HCT116 (cell line): ENCODE results near the gene P2RX6. TPM values are rescaled to one million over a fixed set of nuclear protein-coding genes. Genes with fewer than 3 reads are reported as not detected.

Experiments
- ATAC-seq: fragments of 200-7000 bp; cut with Tn5 transposase; 2 replicates; pipeline ENCODE4 v1.9.1; 2020; ENCODE audit warnings: mild to moderate bottlenecking, moderate library complexity
- BruUV-seq: library from RNA; stranded (reverse); fragments of 400-500 nt; replicated peaks from 2 replicates; lab custom pipeline; 2021; lab: Mats Ljungman, UMichigan
- CTCF ChIA-PET: fragments of 300-600 bp; sonication (Branson Sonifier 250); formaldehyde crosslinking; loops from one replicate; lab custom pipeline; 2021; ENCODE audit warnings: antibody characterized with exemption; lab: Charles Lee
- POLR2A ChIA-PET: fragments of 300-600, 350-600 bp; sonication (Branson Sonifier 250); formaldehyde crosslinking; loops from one replicate; lab custom pipeline; 2021; ENCODE audit warnings: antibody characterized with exemption; lab: Charles Lee
- RAD21 ChIA-PET, 2 experiments: fragments of 300-600 bp; sonication (Branson Sonifier 250); formaldehyde crosslinking; loops; one replicate each; lab custom pipeline; 2023; ENCODE audit warnings: low total read pairs in 2 of 2; ENCODE audit not compliant: uncharacterized antibody in 2 of 2, unreplicated experiment in 2 of 2, low non-redundant PET in 1 of 2; lab: Charles Lee
- DNase-seq: peaks from one replicate; pipeline ENCODE4 v3.0.0-alpha.2; 2010; ENCODE audit warnings: low read depth, low spot score
- H2AFZ ChIP-seq: fragments of 200-600 bp; shearing (Covaris generic), sonication (generic); 2 replicates; pipeline ENCODE4 v1.6.1; 2017; ENCODE audit warnings: low read depth, mixed run types, mixed read lengths, antibody characterized with exemption, low read length; ENCODE audit not compliant: poor library complexity, severe bottlenecking
- H3K27ac ChIP-seq: 2 replicates; pipeline ENCODE4 v1.5.1; 2012; ENCODE audit warnings: low read depth, low read length
- H3K27me3 ChIP-seq: fragments of 200-600 bp; sonication (generic); 2 replicates; pipeline ENCODE4 v1.6.1; 2016; ENCODE audit warnings: mixed run types, low read length, mixed read lengths; ENCODE audit not compliant: insufficient read depth
- H3K36me3 ChIP-seq, 2 experiments: fragments of 200-500 bp in 1 of 2; fragments of 200-600 bp in 1 of 2; sonication (Bioruptor generic) in 1 of 2; sonication (generic) in 1 of 2; 2 replicates each; pipeline versions ENCODE4 v1.5.1 to v1.6.1; 2014 to 2016; ENCODE audit warnings: low read length in 2 of 2, inconsistent platforms in 1 of 2, mixed read lengths in 1 of 2, mixed run types in 1 of 2; ENCODE audit not compliant: insufficient read depth in 2 of 2, control insufficient read depth in 1 of 2
- H3K4me1 ChIP-seq, 2 experiments: fragments of 200-600 bp in 1 of 2; sonication (generic) in 1 of 2; 2 replicates each; pipeline versions ENCODE4 v1.5.1 to v1.6.1; 2012 to 2017; ENCODE audit warnings: low read length in 2 of 2, inconsistent platforms in 1 of 2, mild to moderate bottlenecking in 1 of 2, mixed read lengths in 1 of 2, mixed run types in 1 of 2, moderate library complexity in 1 of 2; ENCODE audit not compliant: insufficient read depth in 2 of 2, control insufficient read depth in 1 of 2
- H3K4me2 ChIP-seq: fragments of 200-600 bp; sonication (generic); 2 replicates; pipeline ENCODE4 v1.6.1; 2017; ENCODE audit warnings: mixed run types, low read length, mixed read lengths
- H3K4me3 ChIP-seq, 2 experiments: fragments of 200-600 bp in 1 of 2; sonication (generic) in 1 of 2; replicated peaks in 1 of 2; 2 replicates each; pipeline ENCODE4 v1.5.1; 2011 to 2016; ENCODE audit warnings: low read length in 2 of 2, control low read depth in 1 of 2, low read depth in 1 of 2, mild to moderate bottlenecking in 1 of 2, mixed read lengths in 1 of 2, mixed run types in 1 of 2
- H3K79me2 ChIP-seq: fragments of 200-600 bp; sonication (generic); 2 replicates; pipeline ENCODE4 v1.6.1; 2017; ENCODE audit warnings: mild to moderate bottlenecking, mixed run types, low read length, moderate library complexity, mixed read lengths; ENCODE audit not compliant: insufficient read depth
- H3K9ac ChIP-seq: fragments of 200-600 bp; sonication (generic); 2 replicates; pipeline ENCODE4 v1.6.1; 2016; ENCODE audit warnings: low read length, mixed read lengths
- H3K9me2 ChIP-seq: fragments of 200-600 bp; sonication (generic), shearing (Covaris generic); 2 replicates; pipeline ENCODE4 v1.6.1; 2017; ENCODE audit warnings: mixed run types, mild to moderate bottlenecking, moderate library complexity; ENCODE audit not compliant: insufficient read depth
- H3K9me3 ChIP-seq, 2 experiments: fragments of 200-500 bp in 1 of 2; fragments of 200-600 bp in 1 of 2; sonication (Bioruptor generic) in 1 of 2; sonication (generic) in 1 of 2; 2 replicates each; pipeline ENCODE4 v1.6.1; 2014 to 2017; ENCODE audit warnings: low read length in 2 of 2, mixed read lengths in 2 of 2, inconsistent platforms in 1 of 2, low read depth in 1 of 2, mild to moderate bottlenecking in 1 of 2, mixed run types in 1 of 2, moderate library complexity in 1 of 2; ENCODE audit not compliant: control insufficient read depth in 1 of 2, insufficient read depth in 1 of 2
- H4K20me1 ChIP-seq: fragments of 200-600 bp; sonication (generic), shearing (Covaris generic); 2 replicates; pipeline ENCODE4 v1.6.1; 2017; ENCODE audit warnings: mixed run types, mild to moderate bottlenecking, moderate library complexity; ENCODE audit not compliant: insufficient read depth
- CTCF ChIP-seq, 3 experiments: fragments of 200-600 bp in 1 of 3; sonication (generic) in 1 of 3; IDR thresholded peaks in 2 of 3; conservative IDR thresholded peaks in 1 of 3; 2 replicates each; pipeline ENCODE4 v1.5.1; 2012 to 2017; ENCODE audit warnings: low read depth in 2 of 3, low read length in 2 of 3, antibody characterized with exemption in 1 of 3, borderline replicate concordance in 1 of 3, control low read depth in 1 of 3, mild to moderate bottlenecking in 1 of 3, mixed read lengths in 1 of 3, mixed run types in 1 of 3, moderate library complexity in 1 of 3; ENCODE audit not compliant: insufficient read depth in 1 of 3
- EGR1 ChIP-seq: IDR thresholded peaks from 2 replicates; pipeline ENCODE4 v1.6.1; 2012; ENCODE audit warnings: low read depth
- EZH2 ChIP-seq: fragments of 200-600 bp; sonication (generic); IDR thresholded peaks from 2 replicates; pipeline ENCODE4 v1.6.1; 2017; ENCODE audit warnings: antibody characterized with exemption, mixed run types
- FOSL1 ChIP-seq: IDR thresholded peaks from 2 replicates; pipeline ENCODE4 v1.6.1; 2012; ENCODE audit warnings: low read depth
- MAX ChIP-seq: IDR thresholded peaks from 2 replicates; pipeline ENCODE4 v1.6.1; 2012
- POLR2A ChIP-seq: IDR thresholded peaks from 2 replicates; pipeline ENCODE4 v1.7.0; 2011; ENCODE audit warnings: borderline replicate concordance; ENCODE audit not compliant: insufficient read depth, insufficient read length; ENCODE audit errors: extremely low read depth
- RAD21 ChIP-seq: IDR thresholded peaks from 2 replicates; pipeline ENCODE4 v1.6.1; 2012; ENCODE audit warnings: low read depth, mild to moderate bottlenecking
- REST ChIP-seq: IDR thresholded peaks from 2 replicates; pipeline ENCODE4 v1.6.1; 2012; ENCODE audit warnings: low read depth
- SIN3A ChIP-seq: IDR thresholded peaks from 2 replicates; pipeline ENCODE4 v1.6.1; 2012; ENCODE audit warnings: low read depth
- SP1 ChIP-seq: IDR thresholded peaks from 2 replicates; pipeline ENCODE4 v1.6.1; 2012; ENCODE audit warnings: low read depth
- TCF7L2 ChIP-seq: IDR thresholded peaks from 2 replicates; pipeline ENCODE4 v1.7.0; 2011; ENCODE audit warnings: borderline replicate concordance, inconsistent platforms; ENCODE audit not compliant: insufficient read depth, insufficient read length; ENCODE audit errors: extremely low read depth
- YY1 ChIP-seq: IDR thresholded peaks from 2 replicates; pipeline ENCODE4 v1.6.1; 2011; ENCODE audit warnings: low read length, low read depth, moderate library complexity, mild to moderate bottlenecking; ENCODE audit not compliant: insufficient replicate concordance; ENCODE audit errors: extremely low read depth
- ZBTB33 ChIP-seq: IDR thresholded peaks from 2 replicates; pipeline ENCODE4 v1.6.1; 2011; ENCODE audit warnings: mild to moderate bottlenecking, low read length, moderate library complexity; ENCODE audit not compliant: insufficient replicate concordance; ENCODE audit errors: extremely low read depth
- intact Hi-C: fragments of 100-400 bp; cut with micrococcal nuclease; formaldehyde crosslinking; loops from 2 replicates; pipeline ENCODE4 v1.10.0; 2022
- total RNA-seq: library from RNA; stranded (reverse); gene quantifications from one replicate; pipeline ENCODE4 v1.2.1, GENCODE V29; 2021; ENCODE audit not compliant: unreplicated experiment

The P2RX6 gene
- total RNA-seq, 1 experiment from 2014 or later, result 0.20 TPM

GRCh38 chr22:21055564-21055834, 40.5 kb downstream of the P2RX6 start:
- POLR2A ChIA-PET, result no interaction called here
- CTCF ChIA-PET, result no interaction called here
- Histone ChIP-seq H3K4me3 (no peak overlapping the region), H2AFZ (no peak overlapping the region), H3K27ac (no peak overlapping the region), H3K4me2 (no peak overlapping the region), H3K9me2 (no peaks in the 10 kb centered on the region), H3K79me2 (no peaks in the 10 kb centered on the region), H3K9ac (no peak overlapping the region), H3K36me3 (no peaks in the 10 kb centered on the region), H3K27me3 (peaks cover 4% of the 10 kb centered on the region; the same call in 1 of the 2 replicates), H3K4me1 (no peaks in the 10 kb centered on the region), H4K20me1 (no peaks in the 10 kb centered on the region), H3K9me3 (no peaks in the 10 kb centered on the region)
- ATAC-seq, result no peak
- intact Hi-C loops, result no loop called here
- no peak for DNase-seq
- RAD21 ChIA-PET, result no interaction called here
- BruUV-seq, result no TSS peak
- no peak for TF ChIP-seq FOSL1
- no peak for TF ChIP-seq RAD21
- no peak for TF ChIP-seq EGR1

- BruUV-seq, result no TSS peak
- ChIA-PET RAD21 (no interaction called here), CTCF (no interaction called here), POLR2A (no interaction called here)
- Histone ChIP-seq H3K36me3 (no peaks in the 10 kb centered on the region), H2AFZ (no peak overlapping the region), H3K9ac (no peak overlapping the region), H3K9me2 (no peaks in the 10 kb centered on the region), H4K20me1 (no peaks in the 10 kb centered on the region), H3K4me3 (no peak overlapping the region), H3K4me2 (no peak overlapping the region), H3K27me3 (peaks cover 4% of the 10 kb centered on the region; the same call in 1 of the 2 replicates), H3K9me3 (no peaks in the 10 kb centered on the region), H3K4me1 (no peaks in the 10 kb centered on the region), H3K27ac (no peak overlapping the region), H3K79me2 (no peaks in the 10 kb centered on the region)
- intact Hi-C loops, result no loop called here
- DNase-seq, result no peak
- ATAC-seq, result no peak
- TF ChIP-seq FOSL1 (no peak), MAX (no peak), TCF7L2 (no peak), EZH2 (no peak), POLR2A (no peak), CTCF (IDR thresholded peaks at IDR 0.05 in 2 of 3, conservative IDR thresholded peaks at IDR 0.05 in 1 of 3; ENCODE audit: borderline replicate concordance in 1 of 3, insufficient read depth in 1 of 3, low read depth in 2 of 3, low read length in 2 of 3) (no peak), SP1 (no peak), ZBTB33 (no peak), RAD21 (no peak), YY1 (no peak), SIN3A (no peak), REST (no peak)
Measured at GRCh38 chr22:21055880-21056319, 40.9 kb downstream of the P2RX6 start.
